ENCODE measurements around the gene DLG5.

DLG5 gene

GRCh38 chr10:77936697-77937567 is 10.4 kb upstream of the DLG5 start:
- no peak overlapping the region for H3K4me3 ChIP-seq (ENCODE audit: low read depth, low read length)
- TF ChIP-seq, protein P1, sequence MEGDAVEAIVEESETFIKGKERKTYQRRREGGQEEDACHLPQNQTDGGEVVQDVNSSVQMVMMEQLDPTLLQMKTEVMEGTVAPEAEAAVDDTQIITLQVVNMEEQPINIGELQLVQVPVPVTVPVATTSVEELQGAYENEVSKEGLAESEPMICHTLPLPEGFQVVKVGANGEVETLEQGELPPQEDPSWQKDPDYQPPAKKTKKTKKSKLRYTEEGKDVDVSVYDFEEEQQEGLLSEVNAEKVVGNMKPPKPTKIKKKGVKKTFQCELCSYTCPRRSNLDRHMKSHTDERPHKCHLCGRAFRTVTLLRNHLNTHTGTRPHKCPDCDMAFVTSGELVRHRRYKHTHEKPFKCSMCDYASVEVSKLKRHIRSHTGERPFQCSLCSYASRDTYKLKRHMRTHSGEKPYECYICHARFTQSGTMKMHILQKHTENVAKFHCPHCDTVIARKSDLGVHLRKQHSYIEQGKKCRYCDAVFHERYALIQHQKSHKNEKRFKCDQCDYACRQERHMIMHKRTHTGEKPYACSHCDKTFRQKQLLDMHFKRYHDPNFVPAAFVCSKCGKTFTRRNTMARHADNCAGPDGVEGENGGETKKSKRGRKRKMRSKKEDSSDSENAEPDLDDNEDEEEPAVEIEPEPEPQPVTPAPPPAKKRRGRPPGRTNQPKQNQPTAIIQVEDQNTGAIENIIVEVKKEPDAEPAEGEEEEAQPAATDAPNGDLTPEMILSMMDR (IDR thresholded peaks at IDR 0.05; ENCODE audit: low read depth, low read length): no peak

DNA sequence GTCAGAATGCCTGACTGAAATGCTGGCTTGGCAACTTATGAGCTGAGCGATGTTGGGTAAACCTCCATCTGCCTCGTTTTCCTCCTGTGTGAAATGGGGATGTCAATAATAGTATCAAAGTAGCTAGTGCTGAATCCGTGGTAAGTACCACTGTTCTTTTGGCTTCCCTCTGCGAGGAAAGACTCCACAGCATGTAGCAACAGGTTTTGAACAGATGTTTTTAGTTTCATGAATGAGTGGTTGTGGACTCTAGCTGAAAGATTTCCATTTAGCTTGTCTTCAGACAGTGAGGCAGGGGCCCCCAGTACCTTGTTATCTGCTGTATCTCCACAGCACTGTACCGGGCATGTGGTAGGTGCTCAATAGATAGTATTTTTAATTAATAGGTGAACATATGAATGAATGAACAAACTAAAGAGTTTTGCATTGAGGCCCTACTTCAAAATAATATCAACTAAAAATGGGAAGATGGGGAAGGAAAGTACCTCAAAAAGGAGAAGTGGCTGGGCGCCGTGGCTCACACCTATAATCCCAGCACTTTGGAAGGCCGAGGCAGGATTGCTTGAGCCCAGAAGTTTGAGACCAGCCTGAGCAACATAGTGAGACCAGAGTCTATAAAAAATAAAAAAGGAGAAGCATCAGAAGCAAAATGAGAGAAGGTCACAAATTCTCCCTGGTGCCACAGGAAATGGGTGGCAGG is 5.6 kb upstream of the DLG5 start:
- TF ChIP-seq, protein P1 (IDR thresholded peaks at IDR 0.05; ENCODE audit: low read depth, low read length): no peak
- no peak overlapping the region for H3K4me3 ChIP-seq (ENCODE audit: low read depth, low read length)

- TF ChIP-seq, protein P1 (IDR thresholded peaks at IDR 0.05; ENCODE audit: low read depth, low read length): no peak
- peak overlapping the region; percentile 85 for H3K4me3 ChIP-seq (ENCODE audit: low read depth, low read length)
Observed at GRCh38 chr10:77927402-77928246, 1.1 kb upstream of the DLG5 start.

- H3K4me3 ChIP-seq (ENCODE audit: low read depth, low read length): peak overlapping the region; percentile 85
- TF ChIP-seq, protein P1 (IDR thresholded peaks at IDR 0.05; ENCODE audit: low read depth, low read length): no peak
Observed at GRCh38 chr10:77925795-77926565, 575 bp downstream of the DLG5 start.

GRCh38 chr10:77925410-77925794 is 1.2 kb downstream of the DLG5 start:
- TF ChIP-seq, protein P1 (IDR thresholded peaks at IDR 0.05; ENCODE audit: low read depth, low read length): no peak

GRCh38 chr10:77922566-77923179 is 3.9 kb downstream of the DLG5 start:
- TF ChIP-seq, protein P1 (IDR thresholded peaks at IDR 0.05; ENCODE audit: low read depth, low read length): no peak
- H3K4me3 ChIP-seq (ENCODE audit: low read depth, low read length): no peak overlapping the region

More at GRCh38 chr10:77925410-77925794, 1.2 kb downstream of the DLG5 start:
- H3K4me3 ChIP-seq (ENCODE audit: low read depth, low read length): peak overlapping the region; percentile 85
